ENCODE results near the gene LUC7L. TPM values are rescaled to one million over a fixed set of nuclear protein-coding genes. Genes with fewer than 3 reads are reported as not detected.

LUC7L gene
- total RNA-seq, 4 donors from 2014 or later = 109 to 180 (median 123) TPM

DNA sequence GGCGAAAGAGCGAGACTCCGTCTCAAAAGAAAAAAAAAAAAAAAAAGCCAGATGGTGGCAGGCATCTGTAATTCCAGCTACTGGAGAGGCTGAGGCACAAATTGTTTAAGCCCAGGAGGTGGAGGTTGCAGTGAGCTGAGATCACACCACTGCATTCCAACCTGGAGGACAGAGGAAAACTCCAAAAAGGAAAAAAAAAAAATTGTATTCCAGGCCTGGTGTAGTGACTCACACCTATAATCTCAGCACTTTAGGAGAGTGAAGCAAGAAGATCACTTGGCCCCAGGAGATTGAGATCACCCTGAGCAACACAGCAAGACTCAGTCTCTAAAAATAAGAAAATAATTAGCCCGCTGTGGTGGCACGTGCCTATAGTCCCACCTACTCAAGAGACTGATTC lies 28.9 kb downstream of the LUC7L start:
- H3K4me3 ChIP-seq = no peak overlapping the region
- H3K27ac ChIP-seq = no peak overlapping the region
- 89 to 93% methylated on average over 5 of the region's 5 CpGs for WGBS, 2 donors
- TF ChIP-seq CTCF (IDR thresholded peaks at IDR 0.05) (no peak), POLR2A (IDR thresholded peaks at IDR 0.05) (no peak), EP300 (IDR thresholded peaks at IDR 0.05) (no peak)
- peaks cover 7 to 97% (median 34%) of the 10 kb centered on the region in 3 donors for H3K36me3 ChIP-seq
- no peaks in the 10 kb centered on the region for H3K4me1 ChIP-seq
- DNase-seq (ENCODE audit: low spot score in 2 of 2) = no peak
- no peaks in the 10 kb centered on the region for H3K27me3 ChIP-seq
- H3K9me3 ChIP-seq = no peaks in the 10 kb centered on the region

- DNase-seq (ENCODE audit: low spot score in 2 of 2) = no peak
- H3K4me1 ChIP-seq = no peaks in the 10 kb centered on the region
- no peak overlapping the region for H3K4me3 ChIP-seq
- H3K27me3 ChIP-seq = no peaks in the 10 kb centered on the region
- H3K27ac ChIP-seq = no peak overlapping the region
- TF ChIP-seq EP300 (IDR thresholded peaks at IDR 0.05) = no peak
- TF ChIP-seq POLR2A (IDR thresholded peaks at IDR 0.05) = no peak
- no peak for TF ChIP-seq CTCF (IDR thresholded peaks at IDR 0.05)
- H3K36me3 ChIP-seq = peaks cover 10 to 99% (median 42%) of the 10 kb centered on the region in 3 donors
- H3K9me3 ChIP-seq = no peaks in the 10 kb centered on the region
- 91% methylated on average over 6 of the region's 6 CpGs for whole genome bisulfite sequencing, 2 donors
These were observed 34.7 kb downstream of the LUC7L start for GRCh38 chr16:194516-194915.

- TF ChIP-seq POLR2A (IDR thresholded peaks at IDR 0.05) (no peak), CTCF (IDR thresholded peaks at IDR 0.05) (no peak), EP300 (IDR thresholded peaks at IDR 0.05) (no peak)
- Histone ChIP-seq H3K4me3 (no peak overlapping the region), H3K9me3 (no peaks in the 10 kb centered on the region), H3K27me3 (no peaks in the 10 kb centered on the region), H3K36me3 (peaks cover 6 to 100% (median 47%) of the 10 kb centered on the region in 3 donors), H3K4me1 (no peaks in the 10 kb centered on the region), H3K27ac (no peak overlapping the region)
- WGBS, 2 donors = 91 to 92% methylated on average over 15 of the region's 15 CpGs
- no peak for DNase-seq (ENCODE audit: low spot score in 2 of 2)
These were observed 35.8 kb downstream of the LUC7L start for GRCh38 chr16:193441-193840.

GRCh38 chr16:192686-193085 lies 36.6 kb downstream of the LUC7L start:
- H3K4me3 ChIP-seq = no peak overlapping the region
- H3K27ac ChIP-seq = no peak overlapping the region
- DNase-seq (ENCODE audit: low spot score in 2 of 2) = no peak
- H3K27me3 ChIP-seq = no peaks in the 10 kb centered on the region
- no peaks in the 10 kb centered on the region for H3K4me1 ChIP-seq
- peaks cover 5 to 100% (median 42%) of the 10 kb centered on the region in 3 donors for H3K36me3 ChIP-seq
- WGBS, 2 donors = 92 to 94% methylated on average over 11 of the region's 11 CpGs
- no peaks in the 10 kb centered on the region for H3K9me3 ChIP-seq
- TF ChIP-seq POLR2A (IDR thresholded peaks at IDR 0.05) (no peak), EP300 (IDR thresholded peaks at IDR 0.05) (no peak)

DNA sequence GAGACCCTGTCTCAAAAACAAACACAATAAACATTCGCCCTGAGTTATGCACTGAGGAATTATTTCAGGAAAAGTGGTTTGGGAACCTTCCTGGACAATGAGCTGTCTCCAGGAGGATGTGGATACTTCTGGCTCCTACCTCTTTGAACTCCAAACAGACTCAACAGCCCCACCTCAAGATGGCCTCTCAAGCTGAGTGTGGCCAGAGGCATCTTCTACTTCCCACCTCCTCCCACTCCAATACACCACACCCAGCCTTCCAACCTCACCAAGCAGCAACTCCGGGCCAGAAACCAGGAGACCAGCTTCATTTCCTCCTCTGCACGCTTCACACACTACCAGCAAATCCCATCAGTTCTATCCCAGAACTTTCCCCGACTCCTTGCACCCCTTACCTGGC lies 37.4 kb downstream of the LUC7L start:
- no peak for DNase-seq (ENCODE audit: low spot score in 2 of 2)
- Histone ChIP-seq H3K27me3 (no peaks in the 10 kb centered on the region), H3K9me3 (no peaks in the 10 kb centered on the region), H3K4me3 (no peak overlapping the region), H3K36me3 (peaks cover 5 to 98% (median 38%) of the 10 kb centered on the region in 3 donors), H3K27ac (no peak overlapping the region), H3K4me1 (no peaks in the 10 kb centered on the region)
- TF ChIP-seq EP300 (IDR thresholded peaks at IDR 0.05) = no peak
- no peak for TF ChIP-seq POLR2A (IDR thresholded peaks at IDR 0.05)
- TF ChIP-seq CTCF (IDR thresholded peaks at IDR 0.05) = no peak
- 90 to 94% methylated on average over 4 of the region's 4 CpGs for WGBS, 2 donors
